HCT116 (cell line): Measurements from ENCODE around the gene CYP26B1. TPM values are rescaled to one million over a fixed set of nuclear protein-coding genes. Genes with fewer than 3 reads are reported as not detected.

ENCODE experiments used
- ATAC-seq: fragments of 200-7000 bp; cut with Tn5 transposase; 2 replicates; pipeline ENCODE4 v1.9.1; 2020; ENCODE audit warnings: mild to moderate bottlenecking, moderate library complexity
- BruUV-seq: library from RNA; stranded (reverse); fragments of 400-500 nt; replicated peaks from 2 replicates; lab custom pipeline; 2021; lab: Mats Ljungman, UMichigan
- CTCF ChIA-PET: fragments of 300-600 bp; sonication (Branson Sonifier 250); formaldehyde crosslinking; loops from one replicate; lab custom pipeline; 2021; ENCODE audit warnings: antibody characterized with exemption; lab: Charles Lee
- POLR2A ChIA-PET: fragments of 300-600, 350-600 bp; sonication (Branson Sonifier 250); formaldehyde crosslinking; loops from one replicate; lab custom pipeline; 2021; ENCODE audit warnings: antibody characterized with exemption; lab: Charles Lee
- RAD21 ChIA-PET, 2 experiments: fragments of 300-600 bp; sonication (Branson Sonifier 250); formaldehyde crosslinking; loops; one replicate each; lab custom pipeline; 2023; ENCODE audit warnings: low total read pairs in 2 of 2; ENCODE audit not compliant: uncharacterized antibody in 2 of 2, unreplicated experiment in 2 of 2, low non-redundant PET in 1 of 2; lab: Charles Lee
- DNase-seq: peaks from one replicate; pipeline ENCODE4 v3.0.0-alpha.2; 2010; ENCODE audit warnings: low read depth, low spot score
- H2AFZ ChIP-seq: fragments of 200-600 bp; shearing (Covaris generic), sonication (generic); 2 replicates; pipeline ENCODE4 v1.6.1; 2017; ENCODE audit warnings: low read depth, mixed run types, mixed read lengths, antibody characterized with exemption, low read length; ENCODE audit not compliant: poor library complexity, severe bottlenecking
- H3K27ac ChIP-seq: 2 replicates; pipeline ENCODE4 v1.5.1; 2012; ENCODE audit warnings: low read depth, low read length
- H3K27me3 ChIP-seq: fragments of 200-600 bp; sonication (generic); 2 replicates; pipeline ENCODE4 v1.6.1; 2016; ENCODE audit warnings: mixed run types, low read length, mixed read lengths; ENCODE audit not compliant: insufficient read depth
- H3K36me3 ChIP-seq, 2 experiments: fragments of 200-500 bp in 1 of 2; fragments of 200-600 bp in 1 of 2; sonication (Bioruptor generic) in 1 of 2; sonication (generic) in 1 of 2; 2 replicates each; pipeline versions ENCODE4 v1.5.1 to v1.6.1; 2014 to 2016; ENCODE audit warnings: low read length in 2 of 2, inconsistent platforms in 1 of 2, mixed read lengths in 1 of 2, mixed run types in 1 of 2; ENCODE audit not compliant: insufficient read depth in 2 of 2, control insufficient read depth in 1 of 2
- H3K4me1 ChIP-seq, 2 experiments: fragments of 200-600 bp in 1 of 2; sonication (generic) in 1 of 2; 2 replicates each; pipeline versions ENCODE4 v1.5.1 to v1.6.1; 2012 to 2017; ENCODE audit warnings: low read length in 2 of 2, inconsistent platforms in 1 of 2, mild to moderate bottlenecking in 1 of 2, mixed read lengths in 1 of 2, mixed run types in 1 of 2, moderate library complexity in 1 of 2; ENCODE audit not compliant: insufficient read depth in 2 of 2, control insufficient read depth in 1 of 2
- H3K4me2 ChIP-seq: fragments of 200-600 bp; sonication (generic); 2 replicates; pipeline ENCODE4 v1.6.1; 2017; ENCODE audit warnings: mixed run types, low read length, mixed read lengths
- H3K4me3 ChIP-seq, 2 experiments: fragments of 200-600 bp in 1 of 2; sonication (generic) in 1 of 2; replicated peaks in 1 of 2; 2 replicates each; pipeline ENCODE4 v1.5.1; 2011 to 2016; ENCODE audit warnings: low read length in 2 of 2, control low read depth in 1 of 2, low read depth in 1 of 2, mild to moderate bottlenecking in 1 of 2, mixed read lengths in 1 of 2, mixed run types in 1 of 2
- H3K79me2 ChIP-seq: fragments of 200-600 bp; sonication (generic); 2 replicates; pipeline ENCODE4 v1.6.1; 2017; ENCODE audit warnings: mild to moderate bottlenecking, mixed run types, low read length, moderate library complexity, mixed read lengths; ENCODE audit not compliant: insufficient read depth
- H3K9ac ChIP-seq: fragments of 200-600 bp; sonication (generic); 2 replicates; pipeline ENCODE4 v1.6.1; 2016; ENCODE audit warnings: low read length, mixed read lengths
- H3K9me2 ChIP-seq: fragments of 200-600 bp; sonication (generic), shearing (Covaris generic); 2 replicates; pipeline ENCODE4 v1.6.1; 2017; ENCODE audit warnings: mixed run types, mild to moderate bottlenecking, moderate library complexity; ENCODE audit not compliant: insufficient read depth
- H3K9me3 ChIP-seq, 2 experiments: fragments of 200-500 bp in 1 of 2; fragments of 200-600 bp in 1 of 2; sonication (Bioruptor generic) in 1 of 2; sonication (generic) in 1 of 2; 2 replicates each; pipeline ENCODE4 v1.6.1; 2014 to 2017; ENCODE audit warnings: low read length in 2 of 2, mixed read lengths in 2 of 2, inconsistent platforms in 1 of 2, low read depth in 1 of 2, mild to moderate bottlenecking in 1 of 2, mixed run types in 1 of 2, moderate library complexity in 1 of 2; ENCODE audit not compliant: control insufficient read depth in 1 of 2, insufficient read depth in 1 of 2
- H4K20me1 ChIP-seq: fragments of 200-600 bp; sonication (generic), shearing (Covaris generic); 2 replicates; pipeline ENCODE4 v1.6.1; 2017; ENCODE audit warnings: mixed run types, mild to moderate bottlenecking, moderate library complexity; ENCODE audit not compliant: insufficient read depth
- CBX3 ChIP-seq: IDR thresholded peaks from 2 replicates; pipeline ENCODE4 v1.6.1; 2012; ENCODE audit warnings: low read depth
- EGR1 ChIP-seq: IDR thresholded peaks from 2 replicates; pipeline ENCODE4 v1.6.1; 2012; ENCODE audit warnings: low read depth
- ELF1 ChIP-seq: IDR thresholded peaks from 2 replicates; pipeline ENCODE4 v1.6.1; 2012; ENCODE audit warnings: low read depth, borderline replicate concordance
- EZH2phosphoT487 ChIP-seq: fragments of 200-600 bp; IDR thresholded peaks from 2 replicates; pipeline ENCODE4 v1.6.1; 2018; ENCODE audit warnings: antibody characterized with exemption, borderline replicate concordance
- FOSL1 ChIP-seq: IDR thresholded peaks from 2 replicates; pipeline ENCODE4 v1.6.1; 2012; ENCODE audit warnings: low read depth
- POLR2A ChIP-seq: IDR thresholded peaks from 2 replicates; pipeline ENCODE4 v1.7.0; 2011; ENCODE audit warnings: borderline replicate concordance; ENCODE audit not compliant: insufficient read depth, insufficient read length; ENCODE audit errors: extremely low read depth
- POLR2AphosphoS5 ChIP-seq: IDR thresholded peaks from 2 replicates; pipeline ENCODE4 v1.6.1; 2011; ENCODE audit warnings: mild to moderate bottlenecking, low read depth, low read length, moderate library complexity
- SIN3A ChIP-seq: IDR thresholded peaks from 2 replicates; pipeline ENCODE4 v1.6.1; 2012; ENCODE audit warnings: low read depth
- SP1 ChIP-seq: IDR thresholded peaks from 2 replicates; pipeline ENCODE4 v1.6.1; 2012; ENCODE audit warnings: low read depth
- TCF7L2 ChIP-seq: IDR thresholded peaks from 2 replicates; pipeline ENCODE4 v1.7.0; 2011; ENCODE audit warnings: borderline replicate concordance, inconsistent platforms; ENCODE audit not compliant: insufficient read depth, insufficient read length; ENCODE audit errors: extremely low read depth
- YY1 ChIP-seq: IDR thresholded peaks from 2 replicates; pipeline ENCODE4 v1.6.1; 2011; ENCODE audit warnings: low read length, low read depth, moderate library complexity, mild to moderate bottlenecking; ENCODE audit not compliant: insufficient replicate concordance; ENCODE audit errors: extremely low read depth
- ZFX ChIP-seq: fragments of 450-650 bp; IDR thresholded peaks from 2 replicates; pipeline ENCODE4 v1.6.1; 2017
- ZNF274 ChIP-seq: fragments of 200-500 bp; sonication (Bioruptor generic); IDR thresholded peaks from 2 replicates; pipeline ENCODE4 v1.6.1; 2014; ENCODE audit warnings: mild to moderate bottlenecking, low read depth, low read length, inconsistent platforms
- intact Hi-C: fragments of 100-400 bp; cut with micrococcal nuclease; formaldehyde crosslinking; loops from 2 replicates; pipeline ENCODE4 v1.10.0; 2022
- total RNA-seq: library from RNA; stranded (reverse); gene quantifications from one replicate; pipeline ENCODE4 v1.2.1, GENCODE V29; 2021; ENCODE audit not compliant: unreplicated experiment
- TF ChIP-seq, protein P1 (sequence below), 3 experiments: fragments of 200-600 bp in 1 of 3; sonication (generic) in 1 of 3; IDR thresholded peaks in 2 of 3; conservative IDR thresholded peaks in 1 of 3; 2 replicates each; pipeline ENCODE4 v1.5.1; 2012 to 2017; ENCODE audit warnings: low read depth in 2 of 3, low read length in 2 of 3, antibody characterized with exemption in 1 of 3, borderline replicate concordance in 1 of 3, control low read depth in 1 of 3, mild to moderate bottlenecking in 1 of 3, mixed read lengths in 1 of 3, mixed run types in 1 of 3, moderate library complexity in 1 of 3; ENCODE audit not compliant: insufficient read depth in 1 of 3

CYP26B1 gene
- total RNA-seq, 1 experiment from 2014 or later: 21.1 TPM

DNA sequence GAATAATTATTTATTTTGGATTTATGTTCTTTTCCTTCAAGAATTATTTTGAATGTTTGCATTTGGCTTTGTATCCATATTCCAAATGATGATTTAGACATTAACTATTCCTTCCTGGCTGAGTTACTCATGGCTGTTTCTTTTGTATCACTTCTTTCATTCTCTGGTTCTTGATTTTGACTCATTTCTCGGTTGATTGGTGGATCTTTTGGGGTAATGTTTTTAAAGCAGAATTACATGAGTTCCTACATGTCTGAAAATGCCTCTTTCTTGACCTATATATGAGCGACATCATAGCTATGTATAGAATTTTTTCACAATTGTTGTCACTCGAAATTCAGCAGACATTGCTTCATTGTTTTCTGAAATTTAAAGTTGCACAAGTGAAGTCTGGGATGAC lies 39.5 kb downstream of the CYP26B1 start:
- RAD21 ChIA-PET: no interaction called here
- H3K36me3 ChIP-seq: no peaks in the 10 kb centered on the region
- no peaks in the 10 kb centered on the region for H3K27me3 ChIP-seq
- DNase-seq (no peak), ATAC-seq (no peak)
- intact Hi-C loops: no loop called here
- no peaks in the 10 kb centered on the region for H3K9me3 ChIP-seq
- H3K9me2 ChIP-seq: no peaks in the 10 kb centered on the region
- no peak overlapping the region for H3K27ac ChIP-seq
- H4K20me1 ChIP-seq: no peaks in the 10 kb centered on the region
- BruUV-seq: no TSS peak
- CTCF ChIA-PET: no interaction called here
- H3K79me2 ChIP-seq: no peaks in the 10 kb centered on the region
- H3K4me2 ChIP-seq: no peak overlapping the region
- H3K4me1 ChIP-seq: peaks cover 0 to 3% of the 10 kb centered on the region in 2 experiments; a peak in 1 of 4 replicates
- POLR2A ChIA-PET: no interaction called here
- no peak overlapping the region for H3K4me3 ChIP-seq
- H3K9ac ChIP-seq: no peak overlapping the region
- TF ChIP-seq TCF7L2 (no peak), POLR2AphosphoS5 (no peak), ZFX (no peak), SIN3A (no peak), EGR1 (no peak), CBX3 (no peak), SP1 (no peak), ELF1 (no peak), EZH2phosphoT487 (no peak), FOSL1 (no peak), POLR2A (no peak), ZNF274 (no peak), YY1 (no peak)
- TF ChIP-seq, protein P1, sequence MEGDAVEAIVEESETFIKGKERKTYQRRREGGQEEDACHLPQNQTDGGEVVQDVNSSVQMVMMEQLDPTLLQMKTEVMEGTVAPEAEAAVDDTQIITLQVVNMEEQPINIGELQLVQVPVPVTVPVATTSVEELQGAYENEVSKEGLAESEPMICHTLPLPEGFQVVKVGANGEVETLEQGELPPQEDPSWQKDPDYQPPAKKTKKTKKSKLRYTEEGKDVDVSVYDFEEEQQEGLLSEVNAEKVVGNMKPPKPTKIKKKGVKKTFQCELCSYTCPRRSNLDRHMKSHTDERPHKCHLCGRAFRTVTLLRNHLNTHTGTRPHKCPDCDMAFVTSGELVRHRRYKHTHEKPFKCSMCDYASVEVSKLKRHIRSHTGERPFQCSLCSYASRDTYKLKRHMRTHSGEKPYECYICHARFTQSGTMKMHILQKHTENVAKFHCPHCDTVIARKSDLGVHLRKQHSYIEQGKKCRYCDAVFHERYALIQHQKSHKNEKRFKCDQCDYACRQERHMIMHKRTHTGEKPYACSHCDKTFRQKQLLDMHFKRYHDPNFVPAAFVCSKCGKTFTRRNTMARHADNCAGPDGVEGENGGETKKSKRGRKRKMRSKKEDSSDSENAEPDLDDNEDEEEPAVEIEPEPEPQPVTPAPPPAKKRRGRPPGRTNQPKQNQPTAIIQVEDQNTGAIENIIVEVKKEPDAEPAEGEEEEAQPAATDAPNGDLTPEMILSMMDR (IDR thresholded peaks at IDR 0.05 in 2 of 3, conservative IDR thresholded peaks at IDR 0.05 in 1 of 3; ENCODE audit: borderline replicate concordance in 1 of 3, insufficient read depth in 1 of 3, low read depth in 2 of 3, low read length in 2 of 3): no peak
- H2AFZ ChIP-seq: no peak overlapping the region
